PC-3 (cell line): Measurements from ENCODE around the gene UBASH3B. TPM values are rescaled to one million over a fixed set of nuclear protein-coding genes. Genes with fewer than 3 reads are reported as not detected.

Experiments used
- ATAC-seq: fragments of 200-7000 bp; cut with Tn5 transposase; 2 replicates; pipeline ENCODE4 v1.9.1; 2020; ENCODE audit warnings: mild to moderate bottlenecking, moderate library complexity
- BruUV-seq: library from RNA; stranded (reverse); fragments of 400-500 nt; replicated peaks from 2 replicates; lab custom pipeline; 2021; lab: Mats Ljungman, UMichigan
- CTCF ChIA-PET: fragments of 300-600 bp; sonication (Branson Sonifier 250); formaldehyde crosslinking; loops from one replicate; lab custom pipeline; 2022; ENCODE audit warnings: antibody characterized with exemption; lab: Charles Lee
- POLR2A ChIA-PET: fragments of 300-600 bp; sonication (Branson Sonifier 250); formaldehyde crosslinking; loops from one replicate; lab custom pipeline; 2022; ENCODE audit warnings: antibody characterized with exemption; ENCODE audit not compliant: unreplicated experiment; lab: Charles Lee
- DNase-seq: peaks from one replicate; pipeline ENCODE4 v3.0.0-alpha.2; 2015
- H2AFZ ChIP-seq: fragments of 300-600 bp; sonication (generic); 2 replicates; pipeline ENCODE4 v1.6.0; 2016; ENCODE audit warnings: antibody characterized with exemption, low read length
- H3F3A ChIP-seq: fragments of 300-600 bp; sonication (generic); one replicate; pipeline ENCODE4 v1.6.0; 2017; ENCODE audit warnings: antibody characterized with exemption, low read length, control low read depth, mild to moderate bottlenecking; ENCODE audit not compliant: unreplicated experiment
- H3K27ac ChIP-seq: fragments of 300-600 bp; sonication (generic); 2 replicates; pipeline ENCODE4 v1.5.1; 2016; ENCODE audit warnings: mild to moderate bottlenecking, low read length
- H3K27me3 ChIP-seq: fragments of 300-600 bp; sonication (generic); 2 replicates; pipeline ENCODE4 v1.6.1; 2016; ENCODE audit warnings: low read length, mixed read lengths
- H3K36me3 ChIP-seq: fragments of 300-600 bp; sonication (generic); 2 replicates; pipeline ENCODE4 v1.6.1; 2016; ENCODE audit warnings: low read depth, mixed run types, low read length, mixed read lengths
- H3K4me1 ChIP-seq: fragments of 300-600 bp; sonication (generic); 2 replicates; pipeline ENCODE4 v1.5.1; 2016; ENCODE audit warnings: low read length; ENCODE audit not compliant: insufficient read depth
- H3K4me2 ChIP-seq: fragments of 300-600 bp; sonication (generic); 2 replicates; pipeline ENCODE4 v1.6.0; 2016; ENCODE audit warnings: low read length
- H3K4me3 ChIP-seq: fragments of 300-600 bp; sonication (generic); 2 replicates; pipeline ENCODE4 v1.5.1; 2016; ENCODE audit warnings: mild to moderate bottlenecking, low read length, mixed read lengths
- H3K79me2 ChIP-seq: fragments of 300-600 bp; sonication (generic); 2 replicates; pipeline ENCODE4 v1.6.1; 2017; ENCODE audit warnings: low read length, mixed read lengths
- H3K9ac ChIP-seq: fragments of 300-600 bp; sonication (generic); 2 replicates; pipeline ENCODE4 v1.6.0; 2016; ENCODE audit warnings: mild to moderate bottlenecking, low read length
- H3K9me2 ChIP-seq: fragments of 300-600 bp; sonication (generic); replicated peaks from 2 replicates; pipeline ENCODE4 v1.6.1; 2016; ENCODE audit warnings: mixed run types, low read length, mixed read lengths
- H3K9me3 ChIP-seq: fragments of 300-600 bp; sonication (generic); 2 replicates; pipeline ENCODE4 v1.6.1; 2016; ENCODE audit warnings: low read length, mixed read lengths
- H4K20me1 ChIP-seq: fragments of 300-600 bp; sonication (generic); 2 replicates; pipeline ENCODE4 v1.6.1; 2016; ENCODE audit warnings: low read length, mixed read lengths
- EZH2 ChIP-seq: fragments of 300-600 bp; sonication (generic); IDR thresholded peaks from one replicate; pipeline ENCODE4 v1.6.1; 2017; ENCODE audit warnings: antibody characterized with exemption, mild to moderate bottlenecking, low read length; ENCODE audit not compliant: unreplicated experiment
- EZH2phosphoT487 ChIP-seq: fragments of 300-600 bp; sonication (generic); IDR thresholded peaks from 2 replicates; pipeline ENCODE4 v1.6.1; 2018; ENCODE audit warnings: mild to moderate bottlenecking, antibody characterized with exemption, low read length, borderline replicate concordance
- intact Hi-C: fragments of 100-400 bp; cut with micrococcal nuclease; formaldehyde crosslinking; loops from 2 replicates; pipeline ENCODE4 v1.9.0; 2023
- total RNA-seq: library from RNA; depleted of rRNA; stranded (reverse); fragments of >200 nt; gene quantifications from 2 replicates; pipeline ENCODE4 v1.2.3, GENCODE V29; 2014
- TF ChIP-seq, protein P1 (sequence below): fragments of 300-600 bp; sonication (generic); conservative IDR thresholded peaks from 2 replicates; pipeline ENCODE4 v1.5.1; 2017; ENCODE audit warnings: antibody characterized with exemption, low read depth, mild to moderate bottlenecking, low read length

UBASH3B gene
- total RNA-seq, 1 experiment from 2014 or later, result 178 TPM

DNA sequence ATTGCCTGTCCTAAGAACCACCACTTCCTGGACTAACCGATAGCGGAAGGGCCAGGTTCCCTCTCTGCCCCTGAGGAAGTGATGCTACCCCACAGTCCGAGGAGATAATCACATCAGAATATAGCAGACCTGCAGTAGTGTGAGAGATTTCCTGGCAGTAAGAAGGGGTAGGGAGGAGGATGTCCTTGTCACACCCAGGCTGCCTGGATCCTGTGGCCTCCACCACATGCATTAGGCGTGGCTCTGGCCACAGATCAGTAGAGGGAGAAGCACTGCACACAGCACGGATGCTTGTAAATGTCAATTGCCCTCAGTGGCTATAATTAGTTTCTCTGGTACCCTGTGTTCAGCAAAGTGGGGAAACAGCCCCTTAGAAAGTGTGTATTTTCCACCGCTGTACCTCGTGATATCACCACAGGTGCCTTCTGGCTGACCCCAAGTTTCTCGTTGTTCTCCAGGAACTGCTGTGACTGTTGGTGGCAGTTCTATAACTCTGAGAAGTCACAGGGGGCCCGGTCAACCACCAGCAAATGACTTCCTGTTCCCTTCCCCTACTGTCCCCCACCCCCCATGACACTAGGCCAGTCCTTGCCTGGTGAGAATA lies 61.8 kb downstream of the UBASH3B start:
- Histone ChIP-seq H3K4me3 (no peak overlapping the region), H3K27ac (no peak overlapping the region), H2AFZ (no peak overlapping the region), H3K27me3 (no peaks in the 10 kb centered on the region), H3K9ac (no peak overlapping the region), H3K4me2 (no peak overlapping the region), H3K79me2 (peaks cover 18% of the 10 kb centered on the region), H3K9me3 (no peaks in the 10 kb centered on the region), H3K36me3 (no peaks in the 10 kb centered on the region), H3K9me2 (no peaks in the 10 kb centered on the region), H4K20me1 (no peaks in the 10 kb centered on the region), H3K4me1 (peaks cover 24% of the 10 kb centered on the region), H3F3A (no peaks in the 10 kb centered on the region)
- CTCF ChIA-PET, result no interaction called here
- intact Hi-C loops, result no loop called here
- no peak for DNase-seq
- POLR2A ChIA-PET, result no interaction called here
- ATAC-seq, result no peak; the same call in 1 of the 2 replicates
- no TSS peak for BruUV-seq
- TF ChIP-seq EZH2phosphoT487, result no peak
- TF ChIP-seq, protein P1, sequence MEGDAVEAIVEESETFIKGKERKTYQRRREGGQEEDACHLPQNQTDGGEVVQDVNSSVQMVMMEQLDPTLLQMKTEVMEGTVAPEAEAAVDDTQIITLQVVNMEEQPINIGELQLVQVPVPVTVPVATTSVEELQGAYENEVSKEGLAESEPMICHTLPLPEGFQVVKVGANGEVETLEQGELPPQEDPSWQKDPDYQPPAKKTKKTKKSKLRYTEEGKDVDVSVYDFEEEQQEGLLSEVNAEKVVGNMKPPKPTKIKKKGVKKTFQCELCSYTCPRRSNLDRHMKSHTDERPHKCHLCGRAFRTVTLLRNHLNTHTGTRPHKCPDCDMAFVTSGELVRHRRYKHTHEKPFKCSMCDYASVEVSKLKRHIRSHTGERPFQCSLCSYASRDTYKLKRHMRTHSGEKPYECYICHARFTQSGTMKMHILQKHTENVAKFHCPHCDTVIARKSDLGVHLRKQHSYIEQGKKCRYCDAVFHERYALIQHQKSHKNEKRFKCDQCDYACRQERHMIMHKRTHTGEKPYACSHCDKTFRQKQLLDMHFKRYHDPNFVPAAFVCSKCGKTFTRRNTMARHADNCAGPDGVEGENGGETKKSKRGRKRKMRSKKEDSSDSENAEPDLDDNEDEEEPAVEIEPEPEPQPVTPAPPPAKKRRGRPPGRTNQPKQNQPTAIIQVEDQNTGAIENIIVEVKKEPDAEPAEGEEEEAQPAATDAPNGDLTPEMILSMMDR, result no peak
- TF ChIP-seq EZH2, result no peak

DNA sequence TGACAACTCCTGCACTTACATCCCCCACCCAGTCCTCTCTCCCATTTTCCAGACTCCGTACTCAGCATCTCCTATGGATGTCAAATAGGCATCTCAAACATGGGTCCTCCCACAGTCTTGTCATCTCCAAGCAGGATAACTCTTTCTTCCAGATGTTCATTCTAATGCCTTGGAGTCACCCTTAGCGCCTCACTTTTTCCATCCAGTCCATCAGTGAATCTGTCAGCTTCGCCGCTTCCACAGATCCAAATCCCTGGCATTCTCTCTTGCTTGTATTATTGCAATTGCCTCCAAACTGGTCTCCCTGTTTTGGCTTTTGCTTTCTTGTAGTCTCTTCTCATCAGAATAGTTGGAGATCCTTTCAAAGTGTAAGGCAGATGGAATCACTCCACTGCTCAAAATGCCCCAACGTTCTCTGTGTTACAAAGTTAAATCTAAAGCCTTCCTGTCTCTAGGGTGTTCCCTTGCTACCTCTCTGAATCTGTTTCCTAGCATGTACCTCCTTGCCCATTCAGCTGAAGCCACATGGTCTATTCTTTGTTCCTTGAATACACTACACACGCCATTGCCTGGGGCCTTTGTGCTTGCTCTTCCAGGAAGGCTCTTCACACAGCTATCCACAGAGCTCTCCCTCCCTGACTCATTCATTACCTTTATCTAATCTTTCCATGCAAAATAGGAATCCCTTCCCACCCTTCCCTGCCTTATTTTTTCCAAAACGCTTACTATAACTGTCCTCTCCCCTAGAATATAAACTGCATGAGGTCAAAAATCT lies 64.8 kb downstream of the UBASH3B start:
- DNase-seq (peak; percentile 33), ATAC-seq (no peak)
- TF ChIP-seq, protein P1, result no peak
- Histone ChIP-seq H3K9ac (no peak overlapping the region), H3K4me1 (peaks cover 45% of the 10 kb centered on the region), H3K79me2 (peaks cover 38% of the 10 kb centered on the region), H3K27ac (no peak overlapping the region), H2AFZ (no peak overlapping the region), H3K36me3 (no peaks in the 10 kb centered on the region), H3K9me2 (no peaks in the 10 kb centered on the region), H3K9me3 (no peaks in the 10 kb centered on the region), H3K4me3 (no peak overlapping the region), H3K4me2 (no peak overlapping the region), H3F3A (no peaks in the 10 kb centered on the region), H3K27me3 (no peaks in the 10 kb centered on the region), H4K20me1 (no peaks in the 10 kb centered on the region)
- intact Hi-C loops, result no loop called here
- ChIA-PET POLR2A (no interaction called here), CTCF (interaction anchor here (0.6 kb wide), 3 partner anchors 8 to 106 kb away, joined by 3 to 5 read pairs (median 4); no protein-coding TSS in a partner anchor)
- BruUV-seq, result no TSS peak
